SK-N-SH (cell line): ENCODE results near the gene FIGNL1. TPM values are rescaled to one million over a fixed set of nuclear protein-coding genes. Genes with fewer than 3 reads are reported as not detected.

Experiments used
- CHD2 ChIP-seq: fragments of 150-350 bp; IDR thresholded peaks from 2 replicates; pipeline ENCODE4 v1.6.1; 2018; ENCODE audit warnings: low read length; ENCODE audit not compliant: partially characterized antibody
- ELF1 ChIP-seq: IDR thresholded peaks from 2 replicates; pipeline ENCODE4 v1.4.0; 2012
- EP300 ChIP-seq, 2 experiments: IDR thresholded peaks; 2 replicates each; pipeline versions ENCODE4 v1.4.0 to v1.6.1; 2012; ENCODE audit warnings: borderline replicate concordance in 1 of 2, low read depth in 1 of 2, low read length in 1 of 2
- FOXJ3 ChIP-seq: sonication (generic); formaldehyde crosslinking; IDR thresholded peaks from 2 replicates; pipeline ENCODE4 v1.5.1; 2020; ENCODE audit warnings: mild to moderate bottlenecking, missing genetic modification reagents
- FOXM1 ChIP-seq: IDR thresholded peaks from 2 replicates; pipeline ENCODE4 v1.4.0; 2012; ENCODE audit warnings: low read depth, mild to moderate bottlenecking
- GABPA ChIP-seq: IDR thresholded peaks from 2 replicates; pipeline ENCODE4 v1.4.0; 2012; ENCODE audit warnings: low read depth, mild to moderate bottlenecking
- GATA2 ChIP-seq: sonication (generic); formaldehyde crosslinking; IDR thresholded peaks from 2 replicates; pipeline ENCODE4 v1.5.0; 2020; ENCODE audit warnings: mild to moderate bottlenecking, missing genetic modification reagents
- MXI1 ChIP-seq: IDR thresholded peaks from 2 replicates; pipeline ENCODE4 v1.6.1; 2012; ENCODE audit warnings: mild to moderate bottlenecking, low read depth, low read length, improper control_type of control experiment
- NRF1 ChIP-seq: IDR thresholded peaks from 2 replicates; pipeline ENCODE4 v1.6.1; 2012; ENCODE audit warnings: low read depth, mild to moderate bottlenecking, low read length
- RCOR1 ChIP-seq: fragments of 150-350 bp; IDR thresholded peaks from 2 replicates; pipeline ENCODE4 v1.6.1; 2017; ENCODE audit warnings: antibody characterized with exemption, low read length
- RFX5 ChIP-seq: IDR thresholded peaks from 2 replicates; pipeline ENCODE4 v1.6.1; 2012; ENCODE audit warnings: mild to moderate bottlenecking, improper control_type of control experiment, low read length
- SMC3 ChIP-seq: IDR thresholded peaks from 2 replicates; pipeline ENCODE4 v1.6.1; 2012; ENCODE audit warnings: low read depth, low read length, improper control_type of control experiment
- TAF1 ChIP-seq: IDR thresholded peaks from 2 replicates; pipeline ENCODE4 v1.6.1; 2012; ENCODE audit warnings: low read depth, mild to moderate bottlenecking, low read length, moderate library complexity, borderline replicate concordance
- TCF12 ChIP-seq: IDR thresholded peaks from 2 replicates; pipeline ENCODE4 v1.4.0; 2012
- TEAD4 ChIP-seq: IDR thresholded peaks from 2 replicates; pipeline ENCODE4 v1.4.0; 2012; ENCODE audit warnings: mild to moderate bottlenecking, borderline replicate concordance; ENCODE audit not compliant: insufficient read depth
- YY1 ChIP-seq: IDR thresholded peaks from 2 replicates; pipeline ENCODE4 v1.4.0; 2012; ENCODE audit warnings: low read depth, mild to moderate bottlenecking
- polyA plus RNA-seq, 3 experiments: library from polyadenylated mRNA; depleted of rRNA; stranded (reverse); fragments of >200 nt; gene quantifications; 2 replicates each; pipeline ENCODE4 v1.2.3, GENCODE V29; 2012
- TF ChIP-seq, protein P1 (sequence below): IDR thresholded peaks from 2 replicates; pipeline ENCODE4 v1.4.0; 2012; ENCODE audit warnings: low read depth, borderline replicate concordance
- TF ChIP-seq, protein P2 (sequence below): IDR thresholded peaks from 2 replicates; pipeline ENCODE4 v1.6.1; 2012; ENCODE audit warnings: mild to moderate bottlenecking, low read depth, low read length, moderate library complexity
- TF ChIP-seq, protein P3 (sequence below): fragments of 150-350 bp; IDR thresholded peaks from 2 replicates; pipeline ENCODE4 v1.6.1; 2017; ENCODE audit warnings: antibody characterized with exemption, low read length, low read depth, borderline replicate concordance
- TF ChIP-seq, protein P4 (sequence below): fragments of 200-600 bp; sonication (generic); IDR thresholded peaks from 2 replicates; pipeline ENCODE4 v1.6.1; 2017; ENCODE audit warnings: antibody characterized with exemption, mild to moderate bottlenecking, moderate library complexity

Gene FIGNL1
- polyA plus RNA-seq, 1 of the 3 experiments (the other 2 are of a cell fraction), result 6.7 TPM

DNA sequence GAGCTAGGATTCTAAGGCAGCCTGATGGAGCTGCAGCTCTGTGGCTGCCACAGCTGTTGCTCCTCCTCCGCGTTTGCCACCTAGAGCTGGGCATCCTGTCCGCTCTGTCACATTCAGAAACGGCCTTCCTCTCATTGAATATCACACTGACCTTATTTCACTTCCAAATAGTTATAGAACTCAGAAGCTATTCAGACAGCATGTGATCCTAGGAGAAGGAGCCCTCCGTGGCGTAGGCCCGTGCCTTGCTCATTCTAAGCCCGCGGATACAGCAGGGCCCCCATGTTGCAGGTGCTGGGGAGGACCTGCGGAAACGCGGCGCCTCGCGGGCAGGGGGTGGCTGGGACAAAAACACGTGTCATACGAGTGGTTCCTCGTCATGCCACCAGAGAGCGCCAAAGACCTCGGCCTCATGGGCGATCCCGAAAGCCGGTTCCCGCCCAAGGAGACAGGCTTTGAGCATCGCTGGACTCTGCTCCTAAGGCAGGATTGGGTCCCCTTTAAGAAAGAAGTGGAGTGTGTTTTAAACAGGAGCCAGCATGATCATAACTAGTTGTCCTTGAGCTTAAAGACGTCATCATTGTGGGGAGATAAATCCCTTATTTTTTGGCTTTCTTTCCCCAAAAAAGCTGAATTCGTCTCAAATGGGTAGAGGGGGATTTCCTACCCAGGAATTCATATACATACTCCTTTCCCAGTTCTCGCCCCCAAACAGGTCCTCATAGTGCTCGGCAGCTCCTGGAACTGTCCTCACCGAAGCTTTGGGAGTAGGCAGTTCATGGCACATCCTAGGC is 17.9 kb upstream of the FIGNL1 start (continued):
- TF ChIP-seq MXI1 (peak; percentile 85), TCF12 (no peak), YY1 (no peak), GABPA (no peak), RCOR1 (peak; percentile 47; the same call in 1 of the 2 replicates), TEAD4 (no peak), ELF1 (no peak), CHD2 (peak; percentile 66), TAF1 (no peak), SMC3 (peak; percentile 99), GATA2 (CRISPR knock-in tag) (0 out of 2 replicates have a peak, but pooled peaks have one; percentile 17), FOXM1 (no peak), NRF1 (peak; percentile 33), EP300 (IDR thresholded peaks at IDR 0.05; ENCODE audit: borderline replicate concordance in 1 of 2, low read depth in 1 of 2, low read length in 1 of 2) (no peak; a peak in 1 of 4 replicates), FOXJ3 (peak; percentile 73), RFX5 (peak; percentile 46; the same call in 1 of the 2 replicates)
- TF ChIP-seq, protein P1, sequence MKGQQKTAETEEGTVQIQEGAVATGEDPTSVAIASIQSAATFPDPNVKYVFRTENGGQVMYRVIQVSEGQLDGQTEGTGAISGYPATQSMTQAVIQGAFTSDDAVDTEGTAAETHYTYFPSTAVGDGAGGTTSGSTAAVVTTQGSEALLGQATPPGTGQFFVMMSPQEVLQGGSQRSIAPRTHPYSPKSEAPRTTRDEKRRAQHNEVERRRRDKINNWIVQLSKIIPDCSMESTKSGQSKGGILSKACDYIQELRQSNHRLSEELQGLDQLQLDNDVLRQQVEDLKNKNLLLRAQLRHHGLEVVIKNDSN, result peak; percentile 34; the same call in 1 of the 2 replicates
- TF ChIP-seq, protein P2, sequence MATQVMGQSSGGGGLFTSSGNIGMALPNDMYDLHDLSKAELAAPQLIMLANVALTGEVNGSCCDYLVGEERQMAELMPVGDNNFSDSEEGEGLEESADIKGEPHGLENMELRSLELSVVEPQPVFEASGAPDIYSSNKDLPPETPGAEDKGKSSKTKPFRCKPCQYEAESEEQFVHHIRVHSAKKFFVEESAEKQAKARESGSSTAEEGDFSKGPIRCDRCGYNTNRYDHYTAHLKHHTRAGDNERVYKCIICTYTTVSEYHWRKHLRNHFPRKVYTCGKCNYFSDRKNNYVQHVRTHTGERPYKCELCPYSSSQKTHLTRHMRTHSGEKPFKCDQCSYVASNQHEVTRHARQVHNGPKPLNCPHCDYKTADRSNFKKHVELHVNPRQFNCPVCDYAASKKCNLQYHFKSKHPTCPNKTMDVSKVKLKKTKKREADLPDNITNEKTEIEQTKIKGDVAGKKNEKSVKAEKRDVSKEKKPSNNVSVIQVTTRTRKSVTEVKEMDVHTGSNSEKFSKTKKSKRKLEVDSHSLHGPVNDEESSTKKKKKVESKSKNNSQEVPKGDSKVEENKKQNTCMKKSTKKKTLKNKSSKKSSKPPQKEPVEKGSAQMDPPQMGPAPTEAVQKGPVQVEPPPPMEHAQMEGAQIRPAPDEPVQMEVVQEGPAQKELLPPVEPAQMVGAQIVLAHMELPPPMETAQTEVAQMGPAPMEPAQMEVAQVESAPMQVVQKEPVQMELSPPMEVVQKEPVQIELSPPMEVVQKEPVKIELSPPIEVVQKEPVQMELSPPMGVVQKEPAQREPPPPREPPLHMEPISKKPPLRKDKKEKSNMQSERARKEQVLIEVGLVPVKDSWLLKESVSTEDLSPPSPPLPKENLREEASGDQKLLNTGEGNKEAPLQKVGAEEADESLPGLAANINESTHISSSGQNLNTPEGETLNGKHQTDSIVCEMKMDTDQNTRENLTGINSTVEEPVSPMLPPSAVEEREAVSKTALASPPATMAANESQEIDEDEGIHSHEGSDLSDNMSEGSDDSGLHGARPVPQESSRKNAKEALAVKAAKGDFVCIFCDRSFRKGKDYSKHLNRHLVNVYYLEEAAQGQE, result no peak
- TF ChIP-seq, protein P3, sequence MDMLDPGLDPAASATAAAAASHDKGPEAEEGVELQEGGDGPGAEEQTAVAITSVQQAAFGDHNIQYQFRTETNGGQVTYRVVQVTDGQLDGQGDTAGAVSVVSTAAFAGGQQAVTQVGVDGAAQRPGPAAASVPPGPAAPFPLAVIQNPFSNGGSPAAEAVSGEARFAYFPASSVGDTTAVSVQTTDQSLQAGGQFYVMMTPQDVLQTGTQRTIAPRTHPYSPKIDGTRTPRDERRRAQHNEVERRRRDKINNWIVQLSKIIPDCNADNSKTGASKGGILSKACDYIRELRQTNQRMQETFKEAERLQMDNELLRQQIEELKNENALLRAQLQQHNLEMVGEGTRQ, result no peak
- TF ChIP-seq, protein P4, sequence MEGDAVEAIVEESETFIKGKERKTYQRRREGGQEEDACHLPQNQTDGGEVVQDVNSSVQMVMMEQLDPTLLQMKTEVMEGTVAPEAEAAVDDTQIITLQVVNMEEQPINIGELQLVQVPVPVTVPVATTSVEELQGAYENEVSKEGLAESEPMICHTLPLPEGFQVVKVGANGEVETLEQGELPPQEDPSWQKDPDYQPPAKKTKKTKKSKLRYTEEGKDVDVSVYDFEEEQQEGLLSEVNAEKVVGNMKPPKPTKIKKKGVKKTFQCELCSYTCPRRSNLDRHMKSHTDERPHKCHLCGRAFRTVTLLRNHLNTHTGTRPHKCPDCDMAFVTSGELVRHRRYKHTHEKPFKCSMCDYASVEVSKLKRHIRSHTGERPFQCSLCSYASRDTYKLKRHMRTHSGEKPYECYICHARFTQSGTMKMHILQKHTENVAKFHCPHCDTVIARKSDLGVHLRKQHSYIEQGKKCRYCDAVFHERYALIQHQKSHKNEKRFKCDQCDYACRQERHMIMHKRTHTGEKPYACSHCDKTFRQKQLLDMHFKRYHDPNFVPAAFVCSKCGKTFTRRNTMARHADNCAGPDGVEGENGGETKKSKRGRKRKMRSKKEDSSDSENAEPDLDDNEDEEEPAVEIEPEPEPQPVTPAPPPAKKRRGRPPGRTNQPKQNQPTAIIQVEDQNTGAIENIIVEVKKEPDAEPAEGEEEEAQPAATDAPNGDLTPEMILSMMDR, result peak; percentile 98
